HT-29 (cell line): ENCODE data around the gene RADIL. TPM values are rescaled to one million over a fixed set of nuclear protein-coding genes. Genes with fewer than 3 reads are reported as not detected.
"Not testable (repeated sequence)": the region's sequence is repeated elsewhere in the genome, so short reads cannot be mapped to it uniquely, and the experiment has no call there.

Experiments
- DNase-seq: peaks from one replicate; pipeline ENCODE4 v3.0.0-alpha.2; 2015; ENCODE audit warnings: low spot score
- total RNA-seq: library from RNA; depleted of rRNA; stranded (reverse); fragments of >200 nt; shearing (Covaris generic); gene quantifications from 2 replicates; pipeline ENCODE4 v1.2.3, GENCODE V29; 2014

Gene RADIL
- total RNA-seq, 1 experiment from 2014 or later, result not detected

DNA sequence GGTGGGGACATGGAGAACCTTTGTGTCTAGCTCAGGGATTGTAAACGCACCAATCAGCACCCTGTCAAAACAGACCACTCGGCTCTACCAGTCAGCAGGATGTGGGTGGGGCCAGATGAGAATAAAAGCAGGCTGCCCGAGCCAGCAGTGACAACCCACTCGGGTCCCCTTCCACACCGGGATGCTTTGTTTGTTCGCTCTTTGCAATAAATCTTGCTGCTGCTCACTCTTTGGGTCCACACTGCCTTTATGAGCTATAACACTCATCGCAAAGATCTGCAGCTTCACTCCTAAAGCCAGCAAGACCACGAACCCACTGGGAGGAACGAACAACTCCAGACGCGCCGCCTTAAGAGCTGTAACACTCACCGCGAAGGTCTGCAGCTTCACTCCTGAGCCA lies 89.3 kb downstream of the RADIL start:
- not testable (repeated sequence) for DNase-seq

DNA sequence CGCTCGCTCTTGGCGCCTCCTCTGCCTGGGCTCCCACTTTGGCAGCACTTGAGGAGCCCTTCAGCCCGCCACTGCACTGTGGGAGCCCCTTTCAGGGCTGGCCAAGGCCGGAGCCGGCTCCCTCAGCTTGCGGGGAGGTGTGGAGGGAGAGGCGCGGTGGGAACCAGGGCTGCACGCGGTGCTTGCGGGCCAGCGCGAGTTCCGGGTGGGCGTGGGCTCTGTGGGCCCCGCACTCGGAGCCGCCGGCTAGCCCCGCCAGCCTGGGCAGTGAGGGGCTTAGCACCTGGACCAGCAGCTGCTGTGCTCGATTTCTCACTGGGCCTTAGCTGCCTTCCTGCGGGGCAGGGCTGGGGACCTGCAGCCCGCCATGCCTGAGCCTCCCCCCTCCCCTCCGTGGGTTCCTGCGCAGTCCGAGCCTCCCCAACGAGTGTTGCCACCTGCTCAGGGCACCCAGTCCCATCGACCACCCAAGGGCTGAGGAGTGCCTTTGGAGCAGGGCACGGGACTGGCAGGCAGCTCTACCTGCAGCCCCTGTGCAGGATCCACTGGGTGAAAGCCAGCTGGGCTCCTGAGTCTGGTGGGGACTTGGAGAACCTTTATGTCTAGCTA lies 90.0 kb downstream of the RADIL start:
- not testable (repeated sequence) for DNase-seq

DNA sequence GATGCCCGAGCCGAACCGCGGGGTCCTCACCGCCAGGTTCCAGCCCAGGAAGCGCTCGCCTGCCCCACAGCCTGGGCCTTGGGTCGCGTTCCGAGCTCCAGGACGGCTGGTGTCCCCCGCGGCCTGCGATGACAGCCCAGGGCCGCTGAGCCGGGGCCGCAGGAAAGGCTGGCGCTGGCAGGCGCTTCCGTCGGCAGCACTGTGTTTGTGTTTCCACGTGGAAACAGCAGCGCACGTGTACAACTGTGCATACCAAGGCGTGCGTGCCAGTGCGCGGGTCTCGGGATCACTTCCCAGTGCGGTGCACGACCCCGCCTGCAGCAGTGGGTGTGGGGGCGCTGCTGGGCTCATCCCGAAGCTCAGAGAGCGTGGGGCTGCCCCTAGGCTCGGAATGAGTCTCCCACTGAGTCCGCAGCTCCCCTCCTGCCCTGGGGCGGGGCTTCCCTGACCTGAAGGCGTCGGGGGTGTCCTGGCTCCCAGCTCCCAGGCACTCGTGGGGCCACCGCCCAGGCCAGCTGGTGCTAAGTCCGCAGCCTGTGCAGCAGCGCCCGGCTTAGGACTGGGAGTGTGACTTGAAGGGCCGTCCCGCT lies 90.9 kb downstream of the RADIL start:
- no peak for DNase-seq

DNA sequence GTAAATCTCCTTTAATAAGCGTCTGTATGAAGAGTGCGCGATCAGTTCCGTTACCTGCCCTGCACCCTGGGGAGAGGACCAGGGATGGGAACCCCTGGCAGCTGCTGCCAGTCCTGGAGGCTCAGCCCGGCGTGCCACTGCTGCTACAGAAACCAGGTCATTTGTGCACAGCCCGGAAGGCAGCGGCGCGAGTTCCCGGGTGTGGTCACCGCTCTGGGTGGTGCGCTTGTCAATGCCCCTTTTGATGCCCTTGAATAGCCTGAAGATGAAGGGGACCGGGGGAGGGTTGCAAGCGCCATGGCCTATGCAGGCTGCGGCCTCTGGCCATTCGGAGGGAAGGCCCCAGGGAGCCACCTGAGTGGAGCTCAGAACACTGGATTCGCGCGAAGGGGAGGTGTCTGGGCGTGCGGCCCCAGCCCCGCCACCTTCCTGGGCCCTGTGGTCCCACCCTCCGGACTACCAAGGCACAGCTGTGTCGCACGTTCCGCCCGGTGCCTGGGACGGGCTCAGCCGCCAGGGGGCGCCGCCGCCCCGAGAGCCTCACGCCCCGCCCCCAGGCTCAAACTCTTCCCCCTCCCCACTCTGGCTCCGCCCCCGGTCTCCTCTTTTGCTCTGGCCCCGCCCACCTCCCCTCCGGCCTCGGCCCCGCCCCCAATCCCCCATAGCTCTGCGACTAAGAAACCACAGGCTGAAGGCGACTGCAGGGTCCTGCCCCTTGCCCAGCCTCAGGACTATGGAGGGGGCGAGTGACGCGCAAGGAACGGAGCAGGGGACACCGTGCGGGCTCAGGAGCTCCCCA lies 91.6 kb downstream of the RADIL start:
- DNase-seq, result peak; percentile 16

DNA sequence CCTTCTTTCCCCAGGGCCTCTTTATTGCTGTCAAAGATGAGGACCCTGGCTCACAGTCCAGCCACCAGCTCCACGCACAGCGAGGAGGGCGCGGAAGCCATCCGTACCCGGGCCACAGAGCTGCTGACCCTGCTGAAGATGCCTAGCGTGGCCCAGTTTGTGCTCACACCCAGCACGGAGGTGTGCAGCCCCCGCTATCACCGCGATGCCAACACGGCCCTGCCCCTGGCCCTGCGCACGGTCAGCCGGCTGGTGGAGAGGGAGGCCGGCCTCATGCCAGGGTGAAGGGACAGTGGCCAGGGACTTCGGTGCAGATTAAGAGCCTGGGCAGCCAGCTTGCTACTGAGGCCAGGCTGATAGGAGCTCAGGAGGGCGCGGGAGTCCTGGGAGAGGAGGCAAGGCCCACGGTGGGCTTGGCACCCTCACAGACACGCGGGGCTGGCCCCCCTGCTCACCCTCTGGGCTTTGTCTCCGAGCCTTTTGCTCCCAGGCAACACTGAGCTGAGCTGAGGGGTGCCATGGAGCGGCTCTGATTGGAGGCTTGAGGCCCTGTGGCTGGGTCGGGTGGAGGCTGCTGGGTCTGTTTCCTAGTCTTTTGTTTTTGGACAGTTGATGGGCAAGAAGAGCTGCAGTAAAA lies 92.3 kb downstream of the RADIL start:
- no peak for DNase-seq

DNA sequence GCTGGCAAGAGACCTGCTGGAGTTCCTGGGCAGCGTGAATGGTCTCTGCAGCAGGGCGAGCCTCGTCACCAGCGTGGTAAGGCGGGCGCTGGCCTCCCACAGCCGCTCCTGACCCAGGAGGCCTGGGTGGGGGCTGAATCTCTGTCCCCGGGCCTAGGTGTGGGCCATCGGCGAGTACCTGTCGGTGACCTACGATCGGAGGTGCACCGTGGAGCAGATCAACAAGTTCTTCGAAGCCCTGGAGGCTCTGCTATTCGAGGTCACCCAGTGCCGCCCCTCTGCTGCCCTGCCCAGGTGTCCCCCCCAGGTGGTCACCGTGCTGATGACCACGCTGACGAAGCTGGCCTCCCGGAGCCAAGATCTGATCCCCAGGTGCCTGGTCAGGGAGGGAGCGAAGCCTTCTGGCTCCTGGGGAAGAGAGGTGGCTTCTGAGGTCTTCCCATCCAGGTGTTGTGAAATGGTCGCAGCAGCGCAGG lies 93.0 kb downstream of the RADIL start:
- DNase-seq, result no peak

DNA sequence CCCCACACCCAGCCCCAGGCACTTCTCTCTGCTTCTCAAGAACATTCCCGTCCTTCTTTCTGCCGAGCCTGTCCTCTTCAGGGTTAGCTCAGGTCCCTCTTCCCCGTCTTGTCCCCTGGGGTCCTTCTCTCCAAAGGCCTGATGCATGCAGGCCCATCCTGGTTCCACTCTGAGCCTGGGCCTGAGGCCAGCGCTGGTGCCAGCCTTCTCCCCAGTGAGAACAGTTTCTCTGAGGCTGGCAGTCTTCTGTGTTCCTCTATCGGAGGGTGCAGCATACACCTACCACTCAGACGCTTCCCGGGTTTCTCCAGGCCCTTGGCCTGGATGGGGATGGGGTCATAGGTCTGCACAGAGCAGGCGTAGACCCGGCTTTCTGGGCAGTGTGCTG lies 93.4 kb downstream of the RADIL start:
- DNase-seq, result no peak

DNA sequence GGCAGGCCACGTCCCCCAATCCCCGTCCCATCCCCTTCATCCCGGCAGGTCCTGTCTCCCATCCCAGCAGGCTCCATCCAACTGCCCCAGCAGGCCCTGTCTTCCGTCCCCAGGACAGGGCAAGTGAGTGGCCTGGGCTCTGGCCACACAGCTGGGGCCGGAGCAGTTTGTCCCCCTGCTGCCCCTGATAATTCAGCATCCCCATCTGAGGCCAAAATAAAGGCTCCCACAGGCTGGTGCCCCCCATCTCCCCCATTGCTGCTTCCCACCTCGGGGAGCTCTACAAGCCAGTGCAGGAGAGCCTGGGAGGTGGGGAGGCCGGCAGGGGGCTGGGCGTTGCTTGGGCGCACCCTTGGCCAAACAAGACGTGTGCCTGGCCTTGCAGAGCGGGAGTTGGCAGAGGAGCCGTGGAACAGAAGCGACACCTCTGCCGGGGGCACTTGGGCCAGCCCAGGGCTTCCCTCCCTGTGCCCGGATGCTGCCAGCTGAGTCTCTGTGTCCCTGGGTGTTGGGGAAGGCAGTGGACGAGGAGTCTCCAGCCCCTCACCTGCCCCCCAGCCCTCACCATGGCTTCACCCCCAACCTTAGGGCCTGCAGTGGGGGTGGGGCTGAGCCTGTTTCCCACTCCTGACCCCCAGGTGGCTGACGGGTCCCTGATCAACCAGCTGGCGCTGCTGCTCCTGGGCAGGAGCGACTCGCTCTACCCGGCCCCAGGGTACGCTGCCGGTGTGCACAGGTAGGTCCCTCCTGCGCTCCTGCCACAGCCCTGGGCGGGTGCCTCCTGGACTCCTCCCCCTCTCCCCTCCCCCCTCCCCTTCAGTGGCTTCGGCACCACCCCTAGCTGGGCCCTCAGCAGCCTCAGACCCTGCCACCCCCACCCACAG lies 94.1 kb downstream of the RADIL start:
- no peak for DNase-seq

DNA sequence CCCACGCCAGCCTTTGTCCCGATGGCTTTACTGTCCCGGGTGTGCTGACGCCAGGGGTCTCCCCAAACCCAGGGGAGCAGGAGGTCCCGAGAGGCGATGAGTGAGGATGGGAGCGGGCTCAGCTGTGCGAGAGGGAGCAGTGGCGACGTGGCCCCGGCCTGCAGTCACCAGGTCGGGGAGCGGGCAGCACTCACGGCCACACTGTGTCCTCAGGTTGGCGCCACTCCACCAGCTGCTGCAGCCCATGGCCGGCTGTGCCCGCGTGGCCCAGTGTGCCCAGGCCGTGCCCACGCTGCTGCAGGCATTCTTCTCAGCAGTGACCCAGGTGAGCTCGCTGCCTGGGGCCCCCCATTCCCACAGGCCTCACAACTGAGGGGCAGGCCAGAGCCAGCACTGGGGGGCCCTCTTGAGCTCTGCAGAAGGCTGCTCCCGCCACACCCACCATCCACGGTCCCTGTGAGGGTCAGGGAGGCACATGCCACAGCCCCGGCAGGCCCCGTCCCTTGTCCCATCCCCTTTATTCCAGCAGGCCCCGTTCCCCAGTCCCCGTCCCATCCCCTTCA lies 94.8 kb downstream of the RADIL start:
- DNase-seq, result no peak

DNA sequence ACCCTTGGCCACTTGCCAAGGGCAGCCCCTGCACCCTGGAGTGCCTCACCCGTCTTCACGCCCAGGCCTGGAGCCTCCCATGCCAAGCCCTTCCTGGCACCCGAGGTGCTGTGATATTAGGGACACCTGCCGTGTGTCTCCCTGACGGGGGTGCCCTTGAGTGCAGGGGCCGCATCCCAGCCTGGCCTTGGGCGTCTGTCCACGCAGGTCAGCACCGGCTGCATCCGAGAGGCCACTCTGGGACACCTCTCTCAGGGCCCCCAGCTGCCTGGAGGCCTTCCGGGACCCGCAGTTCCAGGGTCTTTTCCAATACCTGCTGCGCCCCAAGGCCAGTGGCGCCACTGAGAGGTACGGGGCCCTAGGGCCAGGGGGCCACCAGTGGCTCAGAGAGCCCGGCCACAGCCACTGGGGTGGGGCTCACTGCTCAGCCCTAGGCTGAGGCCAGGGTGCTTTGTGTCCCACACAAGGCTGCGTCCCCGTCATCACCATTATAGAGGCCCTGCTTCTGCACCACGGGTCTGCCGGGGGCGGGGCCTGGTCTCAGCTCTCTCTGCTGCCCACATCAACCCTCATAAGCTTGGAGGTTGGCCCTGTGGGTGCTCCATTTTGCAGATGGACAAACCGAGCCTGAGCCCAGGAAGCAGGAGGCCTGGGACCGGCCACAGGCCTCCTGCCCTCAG lies 95.4 kb downstream of the RADIL start:
- DNase-seq, result no peak

DNA sequence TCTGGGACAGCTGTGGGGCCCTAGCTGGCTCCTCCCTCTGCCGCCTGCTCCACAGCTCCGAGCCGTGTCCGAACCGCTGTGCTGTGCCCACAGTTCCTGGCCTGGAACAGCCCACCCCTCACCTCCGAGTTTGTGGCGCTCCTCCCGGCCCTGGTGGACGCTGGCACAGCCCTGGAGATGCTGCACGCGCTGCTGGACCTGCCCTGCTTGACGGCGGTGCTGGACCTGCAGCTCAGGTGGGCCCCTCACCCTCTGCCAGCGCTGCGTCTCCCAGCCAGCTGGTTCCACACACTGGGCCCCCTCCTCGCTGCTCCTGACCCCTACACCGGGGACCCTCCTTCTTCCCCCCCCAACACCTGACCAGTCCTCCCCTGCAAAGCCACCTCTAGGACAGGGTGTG lies 96.0 kb downstream of the RADIL start:
- no peak for DNase-seq

DNA sequence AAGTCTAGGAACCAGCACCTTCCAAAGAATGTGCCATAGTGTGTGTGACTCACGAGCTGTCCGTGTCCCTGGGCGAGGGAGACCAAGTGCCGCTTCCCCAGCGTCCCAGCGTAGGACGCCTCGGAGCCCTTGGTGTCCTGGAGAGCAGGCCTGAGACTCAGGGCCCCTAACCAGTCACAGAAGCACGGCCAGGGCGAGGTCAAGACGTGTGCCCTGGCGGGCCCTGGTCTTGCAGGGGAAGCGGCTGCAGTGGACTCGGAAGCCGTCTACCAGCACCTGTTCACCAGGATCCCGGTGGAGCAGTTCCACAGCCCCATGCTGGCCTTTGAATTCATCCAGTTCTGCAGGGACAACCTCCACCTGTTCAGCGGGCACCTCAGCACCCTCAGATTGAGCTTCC lies 97.5 kb downstream of the RADIL start:
- no peak for DNase-seq

DNA sequence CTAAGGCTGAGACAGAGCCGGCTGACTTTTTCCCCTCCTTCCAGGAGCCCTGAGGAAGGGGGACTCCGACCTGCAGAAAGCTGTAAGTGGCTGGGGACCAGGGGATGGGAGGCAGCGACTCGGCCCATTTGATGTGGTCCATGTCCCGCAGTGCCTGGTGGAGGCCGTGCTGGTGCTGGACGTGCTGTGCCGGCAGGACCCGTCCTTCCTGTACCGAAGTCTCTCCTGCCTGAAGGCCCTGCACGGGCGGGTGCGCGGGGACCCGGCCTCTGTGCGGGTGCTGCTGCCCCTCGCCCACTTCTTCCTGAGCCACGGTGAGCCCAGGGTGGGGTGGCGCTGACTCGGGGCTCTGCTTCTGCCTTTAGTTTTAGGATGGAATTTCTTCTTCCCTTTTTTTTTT lies 98.1 kb downstream of the RADIL start:
- DNase-seq, result no peak

DNA sequence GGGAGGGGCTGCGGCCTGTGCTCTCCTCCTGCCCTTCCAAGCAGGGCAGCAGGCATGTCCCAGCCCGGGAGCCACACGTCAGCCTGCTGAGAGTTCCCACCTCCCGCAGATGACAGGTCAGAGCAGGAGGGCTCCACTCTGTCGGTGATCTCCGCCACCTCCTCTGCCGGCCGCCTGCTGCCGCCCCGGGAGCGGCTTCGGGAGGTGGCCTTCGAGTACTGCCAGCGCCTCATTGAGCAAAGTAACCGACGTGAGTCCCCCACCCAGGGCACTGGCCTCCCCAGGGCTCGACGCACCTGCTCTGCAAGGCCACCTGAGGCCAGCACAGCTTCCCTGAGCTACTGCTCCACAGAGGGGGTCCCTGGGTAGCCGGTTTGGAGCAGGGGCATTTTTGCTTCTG lies 98.7 kb downstream of the RADIL start:
- DNase-seq, result no peak

DNA sequence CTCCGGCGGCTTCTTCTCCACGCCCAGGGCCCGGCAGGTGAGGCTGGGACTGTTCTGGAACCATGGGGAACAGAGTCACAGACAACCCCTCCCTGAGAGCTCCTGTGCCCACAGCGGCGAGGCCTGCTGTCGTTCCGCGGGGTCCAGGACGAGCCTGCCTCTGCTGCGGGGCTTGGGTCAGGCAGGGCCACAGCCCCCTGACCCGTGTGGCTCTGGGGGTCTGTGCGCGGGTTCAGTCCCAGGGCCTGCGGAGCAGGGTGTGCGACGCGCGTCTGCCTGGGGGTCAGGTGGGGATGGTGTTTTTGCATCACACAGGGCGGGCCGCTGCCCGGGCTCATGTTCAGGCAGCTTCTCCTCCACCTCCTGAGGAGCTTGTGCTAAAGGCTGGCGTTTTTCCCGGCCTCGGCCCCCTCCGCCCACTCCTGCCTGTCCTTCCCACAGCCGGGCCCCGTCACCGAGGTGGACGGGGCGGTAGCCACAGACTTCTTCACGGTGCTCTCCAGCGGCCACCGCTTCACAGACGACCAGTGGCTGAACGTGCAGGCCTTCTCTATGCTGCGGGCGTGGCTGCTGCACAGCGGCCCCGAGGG lies 99.7 kb downstream of the RADIL start:
- DNase-seq, result no peak

DNA sequence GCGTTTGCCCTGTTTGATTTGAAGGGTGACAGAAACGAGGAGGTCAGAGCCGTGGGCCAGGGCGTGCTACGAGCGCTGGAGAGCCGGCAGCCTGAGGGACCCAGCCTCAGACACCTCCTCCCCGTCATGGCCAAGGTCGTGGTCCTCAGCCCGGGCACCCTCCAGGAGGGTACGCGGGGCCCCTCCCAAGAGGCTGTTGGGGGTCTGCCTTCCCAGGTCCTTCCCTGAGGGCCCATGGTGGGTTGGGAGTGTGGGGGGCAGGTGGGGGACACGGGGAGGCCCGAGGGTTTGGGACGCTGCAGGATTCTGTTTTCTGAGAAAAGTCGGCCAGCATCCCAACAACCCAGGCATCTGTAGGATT lies 100.2 kb downstream of the RADIL start:
- no peak for DNase-seq

DNA sequence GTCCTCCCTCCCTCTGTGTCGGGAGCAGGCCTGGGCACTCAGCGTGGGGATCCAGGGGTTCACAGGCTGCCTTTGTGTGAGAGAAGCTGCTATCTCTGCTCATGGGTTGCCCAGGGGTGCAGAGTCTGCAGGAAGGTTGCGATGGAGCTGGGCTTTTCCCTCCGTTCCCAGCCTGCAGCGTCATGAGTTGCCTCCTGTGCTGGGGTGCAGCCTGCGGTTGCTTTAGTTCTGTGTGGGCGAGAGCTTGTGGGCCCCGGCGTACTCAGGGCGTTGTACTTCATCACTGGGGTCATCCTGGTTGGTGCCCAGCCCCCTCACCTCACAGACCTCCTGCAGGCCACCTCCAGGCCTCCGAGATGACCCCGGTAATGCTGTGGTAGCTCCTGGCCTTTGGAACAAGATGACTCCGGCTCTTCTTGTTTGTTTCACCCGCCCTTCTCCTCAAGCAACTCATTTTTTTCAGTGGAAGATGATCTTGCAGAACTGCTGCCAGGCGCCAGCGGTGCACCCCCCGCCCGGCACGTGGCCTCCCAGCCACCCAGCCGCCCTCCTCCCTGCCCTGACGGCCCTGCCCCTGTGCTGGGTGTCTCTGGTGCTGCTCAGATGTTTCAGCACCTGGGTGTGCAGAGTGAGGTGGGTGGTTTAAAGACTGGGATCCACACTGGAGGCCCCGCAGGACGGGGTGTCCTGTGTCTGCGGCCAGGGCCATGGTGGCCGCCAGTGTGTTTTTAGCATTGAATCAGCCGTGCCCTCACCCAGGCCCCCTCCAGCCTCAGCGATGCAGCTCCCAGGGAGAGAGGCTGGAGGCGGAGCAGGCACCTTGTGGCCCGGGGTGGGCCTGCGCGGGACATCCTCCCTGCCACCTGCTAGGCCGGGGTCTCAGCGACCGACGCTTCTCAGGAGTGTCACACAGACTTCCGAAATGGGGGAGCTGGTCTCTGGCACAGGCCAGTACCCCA lies 100.9 kb downstream of the RADIL start:
- no peak for DNase-seq

DNA sequence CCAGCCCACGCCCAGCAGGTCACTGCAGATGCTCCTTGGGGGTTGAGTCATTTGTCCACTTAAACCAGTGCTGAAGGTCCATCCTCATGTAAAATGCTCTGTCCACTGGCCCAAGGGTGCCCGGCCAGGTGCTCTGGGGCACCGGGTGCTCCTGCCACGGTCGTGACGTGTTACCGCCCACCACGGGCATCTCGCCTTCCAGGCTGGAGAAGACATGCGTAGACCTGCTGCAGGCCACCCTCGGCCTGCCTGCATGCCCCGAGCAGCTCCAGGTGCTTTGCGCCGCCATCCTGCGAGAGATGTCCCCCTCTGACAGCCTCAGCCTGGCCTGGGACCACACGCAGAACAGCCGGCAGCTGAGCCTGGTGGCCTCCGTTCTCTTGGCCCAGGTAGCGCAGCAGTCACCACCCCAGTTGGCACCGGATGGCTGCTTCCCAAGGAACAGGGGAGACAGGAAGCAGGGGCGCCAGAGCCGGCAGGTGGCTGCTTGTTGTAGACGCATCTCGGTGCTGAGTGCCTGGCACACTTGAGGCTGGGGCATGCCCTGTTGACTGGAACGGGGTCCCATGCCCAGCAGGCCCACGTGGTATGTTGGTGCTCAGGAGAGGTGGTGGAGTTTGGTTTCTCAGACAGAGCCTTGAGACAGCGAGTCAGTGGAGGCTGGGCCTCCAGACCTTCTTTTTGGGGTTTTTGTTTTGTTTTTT lies 102.0 kb downstream of the RADIL start:
- no peak for DNase-seq
